GM23338 (cell line): ENCODE measurements around the gene NTM. TPM values are rescaled to one million over a fixed set of nuclear protein-coding genes. Genes with fewer than 3 reads are reported as not detected.

Source experiments
- ATAC-seq: fragments of 200-7000 bp; cut with Tn5 transposase; 3 replicates; pipeline ENCODE4 v1.9.1; 2020
- DNase-seq: peaks from one replicate; pipeline ENCODE4 v3.0.0-alpha.2; 2015; ENCODE audit warnings: low spot score
- H2AFZ ChIP-seq: fragments of 200-600 bp; sonication (generic); 2 replicates; pipeline ENCODE4 v1.8.0; 2016; ENCODE audit warnings: antibody characterized with exemption, mild to moderate bottlenecking, moderate library complexity
- H3F3A ChIP-seq: fragments of 200-600 bp; sonication (generic); replicated peaks from 2 replicates; pipeline ENCODE4 v1.8.0; 2017; ENCODE audit warnings: antibody characterized with exemption, mixed run types, low read depth
- H3K27ac ChIP-seq: fragments of 200-600 bp; sonication (generic); 2 replicates; pipeline ENCODE4 v1.6.1; 2016; ENCODE audit warnings: low read depth
- H3K27me3 ChIP-seq: fragments of 200-600 bp; sonication (generic); 2 replicates; pipeline ENCODE4 v1.8.0; 2016; ENCODE audit warnings: mild to moderate bottlenecking, mixed run types, moderate library complexity; ENCODE audit not compliant: insufficient read depth
- H3K36me3 ChIP-seq: fragments of 200-600 bp; sonication (generic); 2 replicates; pipeline ENCODE4 v1.8.0; 2016; ENCODE audit warnings: mild to moderate bottlenecking; ENCODE audit not compliant: insufficient read depth
- H3K4me1 ChIP-seq: fragments of 200-600 bp; sonication (generic); 2 replicates; pipeline ENCODE4 v1.8.0; 2016; ENCODE audit warnings: mild to moderate bottlenecking, moderate library complexity; ENCODE audit not compliant: insufficient read depth
- H3K4me2 ChIP-seq: fragments of 200-600 bp; sonication (generic); 2 replicates; pipeline ENCODE4 v1.7.1; 2017; ENCODE audit warnings: mixed run types
- H3K4me3 ChIP-seq: fragments of 200-600 bp; sonication (generic); 2 replicates; pipeline ENCODE4 v1.6.1; 2016; ENCODE audit warnings: mixed run types
- H3K79me2 ChIP-seq: fragments of 200-600 bp; sonication (generic); replicated peaks from 2 replicates; pipeline ENCODE4 v1.8.0; 2017; ENCODE audit warnings: mild to moderate bottlenecking; ENCODE audit not compliant: insufficient read depth
- H3K9me2 ChIP-seq: fragments of 200-600 bp; sonication (generic); 2 replicates; pipeline ENCODE4 v1.8.0; 2017; ENCODE audit not compliant: insufficient read depth
- H4K20me1 ChIP-seq: fragments of 200-600 bp; sonication (generic); replicated peaks from 2 replicates; pipeline ENCODE4 v1.8.0; 2017; ENCODE audit warnings: mild to moderate bottlenecking; ENCODE audit not compliant: insufficient read depth
- H3K27ac Mint-ChIP-seq: 2 replicates; pipeline ENCODE4 v1.8.0; 2020; ENCODE audit warnings: inconsistent platforms, mild to moderate bottlenecking, moderate library complexity, mixed read lengths
- H3K27me3 Mint-ChIP-seq: 3 replicates; pipeline ENCODE4 v1.8.0; 2022; ENCODE audit warnings: low read depth, mild to moderate bottlenecking, moderate library complexity, mixed read lengths, inconsistent platforms; ENCODE audit not compliant: insufficient read depth, poor library complexity
- H3K36me3 Mint-ChIP-seq: 3 replicates; pipeline ENCODE4 v1.8.0; 2021; ENCODE audit warnings: low read depth, mild to moderate bottlenecking, inconsistent platforms, moderate library complexity, mixed read lengths
- H3K4me1 Mint-ChIP-seq: 3 replicates; pipeline ENCODE4 v1.8.0; 2020; ENCODE audit warnings: mild to moderate bottlenecking, inconsistent platforms, mixed read lengths
- H3K4me3 Mint-ChIP-seq: 3 replicates; pipeline ENCODE4 v1.8.0; 2021; ENCODE audit warnings: moderate library complexity, mild to moderate bottlenecking, inconsistent platforms, mixed read lengths
- H3K9me3 Mint-ChIP-seq: 3 replicates; pipeline ENCODE4 v1.8.0; 2020; ENCODE audit warnings: moderate library complexity, mild to moderate bottlenecking, inconsistent platforms, mixed read lengths
- CREB1 ChIP-seq: fragments of 250-450 bp; sonication (Bioruptor Pico); IDR thresholded peaks from 2 replicates; pipeline ENCODE4 v1.5.0; 2020; ENCODE audit warnings: low read depth, mild to moderate bottlenecking, moderate library complexity
- EZH2 ChIP-seq: fragments of 200-600 bp; sonication (generic); IDR thresholded peaks from one replicate; pipeline ENCODE4 v1.8.0; 2017; ENCODE audit warnings: antibody characterized with exemption, mild to moderate bottlenecking, low read depth; ENCODE audit not compliant: unreplicated experiment
- EZH2phosphoT487 ChIP-seq: fragments of 200-600 bp; sonication (generic); IDR thresholded peaks from one replicate; pipeline ENCODE4 v1.8.1; 2018; ENCODE audit warnings: antibody characterized with exemption; ENCODE audit not compliant: unreplicated experiment
- JUNB ChIP-seq: IDR thresholded peaks from one replicate; pipeline ENCODE4 v1.6.1; 2016; ENCODE audit warnings: antibody characterized with exemption; ENCODE audit not compliant: unreplicated experiment
- NANOG ChIP-seq: IDR thresholded peaks from 2 replicates; pipeline ENCODE4 v1.6.1; 2016; ENCODE audit warnings: antibody characterized with exemption, borderline replicate concordance
- POLR2AphosphoS5 ChIP-seq: IDR thresholded peaks from 2 replicates; pipeline ENCODE4 v1.6.1; 2016; ENCODE audit warnings: antibody characterized with exemption, low read depth
- STAT1 ChIP-seq: IDR thresholded peaks from one replicate; pipeline ENCODE4 v1.6.1; 2016; ENCODE audit warnings: antibody characterized with exemption; ENCODE audit not compliant: unreplicated experiment
- ZNF114 ChIP-seq: fragments of 250-450 bp; sonication (Bioruptor Pico); IDR thresholded peaks from 2 replicates; pipeline ENCODE4 v1.5.0; 2020; ENCODE audit warnings: mild to moderate bottlenecking, moderate library complexity
- ZNF331 ChIP-seq: fragments of 250-450 bp; sonication (Bioruptor Pico); IDR thresholded peaks from 2 replicates; pipeline ENCODE4 v1.5.0; 2020; ENCODE audit warnings: low read depth, mild to moderate bottlenecking, moderate library complexity
- polyA plus RNA-seq: library from polyadenylated mRNA; unstranded; fragments of >200 nt; fragmentation: Nextera tagmentation; extraction: Ambion mirVana; gene quantifications from 2 replicates; pipeline ENCODE4 v1.2.1, GENCODE V29; 2016
- total RNA-seq: library from RNA; depleted of rRNA; stranded (reverse); fragments of >200 nt; shearing (Covaris generic); gene quantifications from 2 replicates; pipeline ENCODE4 v1.2.3, GENCODE V29; 2014
- TF ChIP-seq, protein P1 (sequence below): IDR thresholded peaks from 2 replicates; pipeline ENCODE4 v1.6.1; 2016; ENCODE audit warnings: antibody characterized with exemption
- TF ChIP-seq, protein P2 (sequence below): IDR thresholded peaks from one replicate; pipeline ENCODE4 v1.6.1; 2018; ENCODE audit warnings: antibody characterized with exemption; ENCODE audit not compliant: unreplicated experiment
- TF ChIP-seq, protein P3 (sequence below): fragments of 250-450 bp; sonication (Bioruptor Pico); IDR thresholded peaks from 2 replicates; pipeline ENCODE4 v1.5.0; 2020; ENCODE audit warnings: mild to moderate bottlenecking, moderate library complexity
- TF ChIP-seq, protein P4 (sequence below), 2 experiments: fragments of 200-600 bp in 1 of 2; sonication (generic) in 1 of 2; conservative IDR thresholded peaks; 2 replicates each; pipeline versions ENCODE4 v1.5.1 to v1.6.1; 2016 to 2017; ENCODE audit warnings: antibody characterized with exemption in 2 of 2, low read depth in 2 of 2, mild to moderate bottlenecking in 2 of 2, moderate library complexity in 1 of 2

The NTM gene
- total and polyA plus RNA-seq, 2 experiments from 2014 or later: 10.6 to 14.6 TPM

DNA sequence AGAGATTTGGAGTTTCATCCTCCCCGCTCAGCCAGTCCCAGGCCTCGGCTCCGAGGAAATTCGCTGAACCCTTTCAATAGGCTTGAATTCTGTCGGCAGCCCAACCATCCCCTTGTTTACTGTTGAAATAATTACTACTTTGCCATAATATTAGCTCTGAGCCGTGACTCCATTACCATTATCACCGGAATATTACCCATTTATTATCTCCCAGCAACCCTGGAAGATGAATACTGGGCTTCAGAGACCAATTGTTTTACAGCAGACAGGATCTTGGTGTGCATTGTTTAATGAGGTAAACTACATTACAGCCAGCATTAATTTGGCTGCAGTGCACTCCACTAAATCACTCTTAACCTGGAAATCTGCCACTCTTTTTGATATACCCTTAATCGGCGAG is 867.4 kb downstream of the NTM start:
- H3K4me1 ChIP-seq: peaks cover 12% of the 10 kb centered on the region; the same call in 1 of the 2 replicates
- TF ChIP-seq EZH2phosphoT487 (no peak), EZH2 (no peak), STAT1 (no peak), JUNB (no peak), ZNF114 (CRISPR knock-in tag) (no peak), CREB1 (CRISPR knock-in tag) (no peak), NANOG (no peak), POLR2AphosphoS5 (no peak), ZNF331 (no peak)
- TF ChIP-seq, protein P1, sequence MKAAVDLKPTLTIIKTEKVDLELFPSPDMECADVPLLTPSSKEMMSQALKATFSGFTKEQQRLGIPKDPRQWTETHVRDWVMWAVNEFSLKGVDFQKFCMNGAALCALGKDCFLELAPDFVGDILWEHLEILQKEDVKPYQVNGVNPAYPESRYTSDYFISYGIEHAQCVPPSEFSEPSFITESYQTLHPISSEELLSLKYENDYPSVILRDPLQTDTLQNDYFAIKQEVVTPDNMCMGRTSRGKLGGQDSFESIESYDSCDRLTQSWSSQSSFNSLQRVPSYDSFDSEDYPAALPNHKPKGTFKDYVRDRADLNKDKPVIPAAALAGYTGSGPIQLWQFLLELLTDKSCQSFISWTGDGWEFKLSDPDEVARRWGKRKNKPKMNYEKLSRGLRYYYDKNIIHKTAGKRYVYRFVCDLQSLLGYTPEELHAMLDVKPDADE: no peak
- TF ChIP-seq, protein P2, sequence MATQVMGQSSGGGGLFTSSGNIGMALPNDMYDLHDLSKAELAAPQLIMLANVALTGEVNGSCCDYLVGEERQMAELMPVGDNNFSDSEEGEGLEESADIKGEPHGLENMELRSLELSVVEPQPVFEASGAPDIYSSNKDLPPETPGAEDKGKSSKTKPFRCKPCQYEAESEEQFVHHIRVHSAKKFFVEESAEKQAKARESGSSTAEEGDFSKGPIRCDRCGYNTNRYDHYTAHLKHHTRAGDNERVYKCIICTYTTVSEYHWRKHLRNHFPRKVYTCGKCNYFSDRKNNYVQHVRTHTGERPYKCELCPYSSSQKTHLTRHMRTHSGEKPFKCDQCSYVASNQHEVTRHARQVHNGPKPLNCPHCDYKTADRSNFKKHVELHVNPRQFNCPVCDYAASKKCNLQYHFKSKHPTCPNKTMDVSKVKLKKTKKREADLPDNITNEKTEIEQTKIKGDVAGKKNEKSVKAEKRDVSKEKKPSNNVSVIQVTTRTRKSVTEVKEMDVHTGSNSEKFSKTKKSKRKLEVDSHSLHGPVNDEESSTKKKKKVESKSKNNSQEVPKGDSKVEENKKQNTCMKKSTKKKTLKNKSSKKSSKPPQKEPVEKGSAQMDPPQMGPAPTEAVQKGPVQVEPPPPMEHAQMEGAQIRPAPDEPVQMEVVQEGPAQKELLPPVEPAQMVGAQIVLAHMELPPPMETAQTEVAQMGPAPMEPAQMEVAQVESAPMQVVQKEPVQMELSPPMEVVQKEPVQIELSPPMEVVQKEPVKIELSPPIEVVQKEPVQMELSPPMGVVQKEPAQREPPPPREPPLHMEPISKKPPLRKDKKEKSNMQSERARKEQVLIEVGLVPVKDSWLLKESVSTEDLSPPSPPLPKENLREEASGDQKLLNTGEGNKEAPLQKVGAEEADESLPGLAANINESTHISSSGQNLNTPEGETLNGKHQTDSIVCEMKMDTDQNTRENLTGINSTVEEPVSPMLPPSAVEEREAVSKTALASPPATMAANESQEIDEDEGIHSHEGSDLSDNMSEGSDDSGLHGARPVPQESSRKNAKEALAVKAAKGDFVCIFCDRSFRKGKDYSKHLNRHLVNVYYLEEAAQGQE: no peak
- TF ChIP-seq, protein P3, sequence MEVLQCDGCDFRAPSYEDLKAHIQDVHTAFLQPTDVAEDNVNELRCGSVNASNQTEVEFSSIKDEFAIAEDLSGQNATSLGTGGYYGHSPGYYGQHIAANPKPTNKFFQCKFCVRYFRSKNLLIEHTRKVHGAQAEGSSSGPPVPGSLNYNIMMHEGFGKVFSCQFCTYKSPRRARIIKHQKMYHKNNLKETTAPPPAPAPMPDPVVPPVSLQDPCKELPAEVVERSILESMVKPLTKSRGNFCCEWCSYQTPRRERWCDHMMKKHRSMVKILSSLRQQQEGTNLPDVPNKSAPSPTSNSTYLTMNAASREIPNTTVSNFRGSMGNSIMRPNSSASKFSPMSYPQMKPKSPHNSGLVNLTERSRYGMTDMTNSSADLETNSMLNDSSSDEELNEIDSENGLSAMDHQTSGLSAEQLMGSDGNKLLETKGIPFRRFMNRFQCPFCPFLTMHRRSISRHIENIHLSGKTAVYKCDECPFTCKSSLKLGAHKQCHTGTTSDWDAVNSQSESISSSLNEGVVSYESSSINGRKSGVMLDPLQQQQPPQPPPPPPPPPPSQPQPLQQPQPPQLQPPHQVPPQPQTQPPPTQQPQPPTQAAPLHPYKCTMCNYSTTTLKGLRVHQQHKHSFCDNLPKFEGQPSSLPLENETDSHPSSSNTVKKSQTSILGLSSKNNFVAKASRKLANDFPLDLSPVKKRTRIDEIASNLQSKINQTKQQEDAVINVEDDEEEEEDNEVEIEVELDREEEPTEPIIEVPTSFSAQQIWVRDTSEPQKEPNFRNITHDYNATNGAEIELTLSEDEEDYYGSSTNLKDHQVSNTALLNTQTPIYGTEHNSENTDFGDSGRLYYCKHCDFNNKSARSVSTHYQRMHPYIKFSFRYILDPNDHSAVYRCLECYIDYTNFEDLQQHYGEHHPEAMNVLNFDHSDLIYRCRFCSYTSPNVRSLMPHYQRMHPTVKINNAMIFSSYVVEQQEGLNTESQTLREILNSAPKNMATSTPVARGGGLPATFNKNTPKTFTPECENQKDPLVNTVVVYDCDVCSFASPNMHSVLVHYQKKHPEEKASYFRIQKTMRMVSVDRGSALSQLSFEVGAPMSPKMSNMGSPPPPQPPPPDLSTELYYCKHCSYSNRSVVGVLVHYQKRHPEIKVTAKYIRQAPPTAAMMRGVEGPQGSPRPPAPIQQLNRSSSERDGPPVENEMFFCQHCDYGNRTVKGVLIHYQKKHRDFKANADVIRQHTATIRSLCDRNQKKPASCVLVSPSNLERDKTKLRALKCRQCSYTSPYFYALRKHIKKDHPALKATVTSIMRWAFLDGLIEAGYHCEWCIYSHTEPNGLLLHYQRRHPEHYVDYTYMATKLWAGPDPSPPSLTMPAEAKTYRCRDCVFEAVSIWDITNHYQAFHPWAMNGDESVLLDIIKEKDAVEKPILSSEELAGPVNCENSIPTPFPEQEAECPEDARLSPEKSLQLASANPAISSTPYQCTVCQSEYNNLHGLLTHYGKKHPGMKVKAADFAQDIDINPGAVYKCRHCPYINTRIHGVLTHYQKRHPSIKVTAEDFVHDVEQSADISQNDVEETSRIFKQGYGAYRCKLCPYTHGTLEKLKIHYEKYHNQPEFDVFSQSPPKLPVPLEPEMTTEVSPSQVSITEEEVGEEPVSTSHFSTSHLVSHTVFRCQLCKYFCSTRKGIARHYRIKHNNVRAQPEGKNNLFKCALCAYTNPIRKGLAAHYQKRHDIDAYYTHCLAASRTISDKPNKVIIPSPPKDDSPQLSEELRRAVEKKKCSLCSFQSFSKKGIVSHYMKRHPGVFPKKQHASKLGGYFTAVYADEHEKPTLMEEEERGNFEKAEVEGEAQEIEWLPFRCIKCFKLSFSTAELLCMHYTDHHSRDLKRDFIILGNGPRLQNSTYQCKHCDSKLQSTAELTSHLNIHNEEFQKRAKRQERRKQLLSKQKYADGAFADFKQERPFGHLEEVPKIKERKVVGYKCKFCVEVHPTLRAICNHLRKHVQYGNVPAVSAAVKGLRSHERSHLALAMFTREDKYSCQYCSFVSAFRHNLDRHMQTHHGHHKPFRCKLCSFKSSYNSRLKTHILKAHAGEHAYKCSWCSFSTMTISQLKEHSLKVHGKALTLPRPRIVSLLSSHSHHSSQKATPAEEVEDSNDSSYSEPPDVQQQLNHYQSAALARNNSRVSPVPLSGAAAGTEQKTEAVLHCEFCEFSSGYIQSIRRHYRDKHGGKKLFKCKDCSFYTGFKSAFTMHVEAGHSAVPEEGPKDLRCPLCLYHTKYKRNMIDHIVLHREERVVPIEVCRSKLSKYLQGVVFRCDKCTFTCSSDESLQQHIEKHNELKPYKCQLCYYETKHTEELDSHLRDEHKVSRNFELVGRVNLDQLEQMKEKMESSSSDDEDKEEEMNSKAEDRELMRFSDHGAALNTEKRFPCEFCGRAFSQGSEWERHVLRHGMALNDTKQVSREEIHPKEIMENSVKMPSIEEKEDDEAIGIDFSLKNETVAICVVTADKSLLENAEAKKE (CRISPR knock-in tag): no peak
- TF ChIP-seq, protein P4, sequence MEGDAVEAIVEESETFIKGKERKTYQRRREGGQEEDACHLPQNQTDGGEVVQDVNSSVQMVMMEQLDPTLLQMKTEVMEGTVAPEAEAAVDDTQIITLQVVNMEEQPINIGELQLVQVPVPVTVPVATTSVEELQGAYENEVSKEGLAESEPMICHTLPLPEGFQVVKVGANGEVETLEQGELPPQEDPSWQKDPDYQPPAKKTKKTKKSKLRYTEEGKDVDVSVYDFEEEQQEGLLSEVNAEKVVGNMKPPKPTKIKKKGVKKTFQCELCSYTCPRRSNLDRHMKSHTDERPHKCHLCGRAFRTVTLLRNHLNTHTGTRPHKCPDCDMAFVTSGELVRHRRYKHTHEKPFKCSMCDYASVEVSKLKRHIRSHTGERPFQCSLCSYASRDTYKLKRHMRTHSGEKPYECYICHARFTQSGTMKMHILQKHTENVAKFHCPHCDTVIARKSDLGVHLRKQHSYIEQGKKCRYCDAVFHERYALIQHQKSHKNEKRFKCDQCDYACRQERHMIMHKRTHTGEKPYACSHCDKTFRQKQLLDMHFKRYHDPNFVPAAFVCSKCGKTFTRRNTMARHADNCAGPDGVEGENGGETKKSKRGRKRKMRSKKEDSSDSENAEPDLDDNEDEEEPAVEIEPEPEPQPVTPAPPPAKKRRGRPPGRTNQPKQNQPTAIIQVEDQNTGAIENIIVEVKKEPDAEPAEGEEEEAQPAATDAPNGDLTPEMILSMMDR (conservative IDR thresholded peaks at IDR 0.05; ENCODE audit: low read depth in 2 of 2): no peak
- no peak overlapping the region for H2AFZ ChIP-seq
- H4K20me1 ChIP-seq: no peaks in the 10 kb centered on the region
- no peak overlapping the region for H3K27ac ChIP-seq
- H3F3A ChIP-seq: no peaks in the 10 kb centered on the region
- H3K4me3 ChIP-seq: no peak overlapping the region
- Mint-ChIP-seq H3K27me3 (peaks cover 3% of the 10 kb centered on the region), H3K9me3 (no peaks in the 10 kb centered on the region), H3K4me3 (no peak overlapping the region), H3K27ac (no peak overlapping the region), H3K4me1 (peaks cover 17% of the 10 kb centered on the region), H3K36me3 (no peaks in the 10 kb centered on the region)
- no peaks in the 10 kb centered on the region for H3K27me3 ChIP-seq
- no peaks in the 10 kb centered on the region for H3K36me3 ChIP-seq
- DNase-seq (no peak), ATAC-seq (no peak)
- no peaks in the 10 kb centered on the region for H3K79me2 ChIP-seq
- H3K4me2 ChIP-seq: no peak overlapping the region
- H3K9me2 ChIP-seq: no peaks in the 10 kb centered on the region
